GM12801 (cell line): ENCODE results near the gene MYO1E.

ENCODE experiments used
- CTCF ChIP-seq: IDR thresholded peaks from one replicate; pipeline ENCODE4 v1.5.1; 2011; ENCODE audit warnings: control low read depth; ENCODE audit not compliant: insufficient read length; ENCODE audit errors: extremely low read depth

MYO1E gene

GRCh38 chr15:59159210-59159609, 213.5 kb downstream of the MYO1E start:
- no peak for TF ChIP-seq CTCF

- no peak for TF ChIP-seq CTCF
Measured at GRCh38 chr15:59158701-59159034, 214.0 kb downstream of the MYO1E start.

GRCh38 chr15:59157840-59158700, 214.6 kb downstream of the MYO1E start:
- no peak for TF ChIP-seq CTCF

- TF ChIP-seq CTCF = no peak
Measured at GRCh38 chr15:59157396-59157795, 215.3 kb downstream of the MYO1E start.

- TF ChIP-seq CTCF = no peak
Measured at GRCh38 chr15:59155431-59155830, 217.2 kb downstream of the MYO1E start.

- TF ChIP-seq CTCF = no peak
Measured at GRCh38 chr15:59154243-59154642, 218.4 kb downstream of the MYO1E start.

GRCh38 chr15:59153466-59153865, 219.2 kb downstream of the MYO1E start:
- no peak for TF ChIP-seq CTCF
